Stimulated activated effector memory CD8-positive, alpha-beta T cell treated with anti-CD3 and anti-CD28 coated beads, Interleukin-12 subunit alpha, Interleukin-12 subunit beta, amount 100 ng/mL, for 72 hours (primary cell): ENCODE results near the gene SSTR4.
A peak's percentile ranks its signal among the peaks of the same experiment; 100 is the strongest.

Experiments used
- ATAC-seq: fragments of 150-1000 bp; cut with Tn5 transposase; 2 replicates; pipeline ENCODE4 v1.10.0; 2021
- DNase-seq, 2 donors: peaks; one replicate each; pipeline ENCODE4 v3.0.0; 2021 to 2022; ENCODE audit warnings: low spot score in 2 of 2
- H3K27ac Mint-ChIP-seq: one replicate; pipeline ENCODE4 v1.8.0; 2022; ENCODE audit warnings: mild to moderate bottlenecking, mixed read lengths
- H3K36me3 Mint-ChIP-seq: one replicate; pipeline ENCODE4 v1.8.0; 2022; ENCODE audit warnings: mild to moderate bottlenecking, mixed read lengths
- H3K4me1 Mint-ChIP-seq: one replicate; pipeline ENCODE4 v1.8.0; 2022; ENCODE audit warnings: mixed read lengths
- H3K4me3 Mint-ChIP-seq: one replicate; pipeline ENCODE4 v1.8.0; 2022; ENCODE audit warnings: mild to moderate bottlenecking, mixed read lengths
- H3K9me3 Mint-ChIP-seq: one replicate; pipeline ENCODE4 v1.8.0; 2022; ENCODE audit warnings: mixed read lengths

Gene SSTR4

DNA sequence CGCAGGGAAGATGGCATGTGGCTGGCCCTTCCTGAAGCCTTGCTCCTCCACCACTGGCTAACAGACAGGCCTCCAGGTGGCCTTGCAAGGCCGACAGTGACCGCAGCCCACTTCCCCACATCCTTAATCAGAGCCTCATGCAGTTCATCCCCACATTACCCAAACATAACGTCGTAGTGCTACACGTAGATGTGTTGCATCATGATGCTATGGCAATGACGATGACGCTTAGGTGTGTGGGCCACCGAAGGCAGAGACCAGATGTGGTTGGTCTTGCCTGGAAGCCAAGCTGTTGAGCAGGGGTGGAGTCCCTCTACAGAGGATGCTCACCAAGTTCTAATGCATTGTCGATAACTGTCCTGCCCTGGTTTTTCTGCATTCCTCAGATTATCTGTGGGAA is 45.4 kb downstream of the SSTR4 start:
- Mint-ChIP-seq H3K36me3 (no peaks in the 10 kb centered on the region), H3K4me3 (no peak overlapping the region), H3K9me3 (no peaks in the 10 kb centered on the region), H3K27ac (no peak overlapping the region), H3K4me1 (peaks cover 11% of the 10 kb centered on the region)
- DNase-seq (no peak), ATAC-seq (no peak)

DNA sequence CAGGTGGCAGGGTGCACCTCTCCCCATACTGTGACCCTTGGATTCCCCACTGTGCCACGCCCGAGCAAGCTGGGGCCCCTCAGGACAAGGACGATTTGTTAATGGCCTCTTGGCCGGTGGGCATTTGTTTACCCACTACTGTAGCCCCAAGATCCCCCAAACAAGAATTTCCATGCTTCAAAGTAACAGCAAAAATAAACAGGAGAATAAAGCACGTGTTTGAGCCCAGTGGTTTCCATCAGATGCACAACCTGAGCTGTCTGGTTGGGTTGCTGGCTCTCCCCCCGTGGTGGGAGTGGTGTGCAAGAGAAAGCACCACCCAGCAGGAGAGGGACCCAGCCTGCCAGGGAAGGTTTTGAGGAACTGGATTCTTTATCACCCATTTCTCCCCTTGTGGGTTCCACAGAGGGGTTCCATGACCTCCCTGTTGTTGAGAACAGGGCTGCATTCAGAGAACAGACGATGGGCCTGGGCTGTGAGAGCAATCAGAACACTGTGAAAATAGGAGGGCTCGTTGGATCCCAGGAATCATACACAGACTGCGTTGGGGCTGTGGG is 46.2 kb downstream of the SSTR4 start:
- DNase-seq (no peak), ATAC-seq (no peak)
- H3K4me1 Mint-ChIP-seq = peaks cover 15% of the 10 kb centered on the region
- no peaks in the 10 kb centered on the region for H3K9me3 Mint-ChIP-seq
- H3K36me3 Mint-ChIP-seq = no peaks in the 10 kb centered on the region
- H3K27ac Mint-ChIP-seq = no peak overlapping the region
- H3K4me3 Mint-ChIP-seq = no peak overlapping the region

DNA sequence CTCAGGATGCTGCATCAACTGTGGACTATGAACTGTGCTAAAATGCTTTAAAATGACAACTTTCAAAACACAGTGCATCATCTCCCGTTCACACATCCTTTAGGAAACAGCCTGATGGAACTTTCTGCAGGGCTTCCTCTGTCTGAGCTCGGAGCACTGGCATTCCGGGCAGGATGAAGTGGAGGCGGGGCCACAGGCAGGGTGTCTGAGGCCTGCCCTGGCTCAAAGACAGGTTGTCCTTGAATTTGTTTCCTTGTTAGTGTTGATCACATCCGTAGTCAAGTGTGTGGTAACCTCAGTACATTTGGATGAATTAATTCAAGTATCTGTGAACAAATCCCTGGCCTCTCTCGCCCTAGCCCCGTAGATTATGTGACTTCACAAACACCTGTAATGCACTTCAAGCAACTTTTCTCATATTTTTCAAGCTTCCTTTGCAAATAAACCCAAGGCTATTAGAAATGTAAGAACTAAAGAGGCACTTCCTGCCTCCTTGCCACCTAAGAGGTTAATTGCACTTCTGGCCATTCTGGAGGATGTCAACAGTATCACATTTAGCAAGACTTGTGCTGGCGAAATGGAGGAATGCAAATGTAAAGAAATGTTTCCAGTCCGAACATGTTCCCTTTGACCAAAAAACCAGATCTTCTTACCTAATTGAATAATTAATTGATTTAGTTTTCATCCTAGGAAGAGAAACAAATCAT is 47.9 kb downstream of the SSTR4 start:
- ATAC-seq (no peak), DNase-seq (no peak)
- no peak overlapping the region for H3K27ac Mint-ChIP-seq

DNA sequence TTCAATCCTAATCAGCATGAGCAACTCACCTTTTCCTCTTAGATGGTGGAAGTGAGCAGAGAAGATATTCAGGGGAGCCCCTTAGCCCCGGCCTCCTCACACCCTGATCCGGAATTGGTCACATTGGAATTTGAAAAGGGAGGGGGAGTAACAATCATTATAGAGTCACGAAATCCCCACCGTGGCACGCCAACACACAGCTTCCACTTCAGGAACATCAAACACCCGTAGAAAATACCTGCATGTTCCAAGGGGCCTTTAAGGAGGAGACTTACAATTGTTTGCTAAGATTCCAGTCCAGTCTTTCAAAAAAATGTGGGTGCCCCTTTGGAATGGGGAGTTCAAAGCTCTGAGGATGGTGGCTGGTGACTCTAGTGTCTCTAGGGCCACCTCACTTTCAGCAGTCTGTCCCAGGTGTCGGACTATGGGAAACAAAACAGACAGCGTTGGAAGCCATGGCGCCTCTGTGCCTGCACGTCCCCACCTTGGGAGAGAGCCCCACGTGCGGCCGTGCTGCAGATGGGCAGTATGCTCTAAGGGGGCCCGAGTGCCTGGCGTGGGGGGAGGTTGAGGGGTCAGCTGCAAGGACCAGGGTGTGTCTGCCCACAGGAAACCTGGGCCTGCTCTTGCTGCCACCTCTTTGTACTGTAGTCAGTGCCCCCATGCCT is 48.6 kb downstream of the SSTR4 start:
- Mint-ChIP-seq H3K4me3 (no peak overlapping the region), H3K36me3 (no peaks in the 10 kb centered on the region), H3K9me3 (no peaks in the 10 kb centered on the region), H3K4me1 (peaks cover 22% of the 10 kb centered on the region), H3K27ac (peak overlapping the region; percentile 50)
- DNase-seq (no peak), ATAC-seq (no peak)

More for the DNA sequence above, 47.9 kb downstream of the SSTR4 start:
- Mint-ChIP-seq H3K9me3 (no peaks in the 10 kb centered on the region), H3K4me1 (peaks cover 22% of the 10 kb centered on the region), H3K4me3 (no peak overlapping the region), H3K36me3 (no peaks in the 10 kb centered on the region)

GRCh38 chr20:23084282-23084844 is 49.3 kb downstream of the SSTR4 start:
- Mint-ChIP-seq H3K9me3 (no peaks in the 10 kb centered on the region), H3K4me1 (peaks cover 22% of the 10 kb centered on the region), H3K36me3 (no peaks in the 10 kb centered on the region), H3K4me3 (no peak overlapping the region), H3K27ac (peak overlapping the region; percentile 50)
- ATAC-seq (no peak), DNase-seq (no peak)

DNA sequence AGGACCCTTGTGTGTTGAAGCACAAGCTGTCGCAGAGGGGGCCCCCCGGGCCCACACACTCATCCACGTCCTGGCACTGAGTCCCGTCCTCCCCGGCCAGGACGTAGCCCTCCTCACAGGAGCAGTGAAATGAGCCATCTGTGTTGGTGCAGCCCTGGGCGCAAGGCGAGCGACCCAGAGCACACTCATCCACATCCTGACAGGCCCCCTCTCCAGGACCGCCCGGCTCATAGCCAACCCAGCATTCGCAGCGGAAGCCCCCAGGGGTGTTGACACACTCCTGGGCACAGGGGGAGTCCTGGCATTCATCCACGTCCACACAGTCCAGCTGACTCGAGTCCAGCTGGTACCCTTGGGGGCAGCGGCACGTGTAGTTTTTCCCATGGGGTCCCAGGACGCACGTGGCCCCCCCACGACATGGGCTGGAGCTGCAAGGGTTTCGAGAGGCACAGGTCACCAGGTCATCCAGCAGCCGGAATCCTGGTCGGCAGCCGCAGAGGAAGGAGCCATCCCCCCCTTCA is 49.8 kb downstream of the SSTR4 start:
- Mint-ChIP-seq H3K27ac (no peak overlapping the region), H3K4me1 (peaks cover 22% of the 10 kb centered on the region), H3K9me3 (no peaks in the 10 kb centered on the region), H3K36me3 (no peaks in the 10 kb centered on the region), H3K4me3 (no peak overlapping the region)
- no peak for DNase-seq
- ATAC-seq = no peak

GRCh38 chr20:23085436-23086055 is 50.4 kb downstream of the SSTR4 start:
- H3K4me3 Mint-ChIP-seq = peak overlapping the region; percentile 58
- no peaks in the 10 kb centered on the region for H3K9me3 Mint-ChIP-seq
- H3K4me1 Mint-ChIP-seq = peaks cover 22% of the 10 kb centered on the region
- H3K36me3 Mint-ChIP-seq = no peaks in the 10 kb centered on the region
- no peak for DNase-seq
- H3K27ac Mint-ChIP-seq = peak overlapping the region; percentile 82
- ATAC-seq = no peak

- ATAC-seq (peak; percentile 89), DNase-seq (peak in 1 of 2 donors; percentile 55)
- H3K4me3 Mint-ChIP-seq = peak within 1 kb of the TSS; percentile 58
- no peaks in the 10 kb centered on the region for H3K9me3 Mint-ChIP-seq
- H3K36me3 Mint-ChIP-seq = no peaks in the 10 kb centered on the region
- peaks cover 22% of the 10 kb centered on the region for H3K4me1 Mint-ChIP-seq
- H3K27ac Mint-ChIP-seq = peak within 1 kb of the TSS; percentile 82
Measured at GRCh38 chr20:23086056-23086566, 51.0 kb downstream of the SSTR4 start, which contains the start of gene CD93. Gene CD93 (minus strand): TSS chr20:23086324. CDS start chr20:23086192, 132 bp downstream.

- Mint-ChIP-seq H3K4me1 (peaks cover 22% of the 10 kb centered on the region), H3K36me3 (no peaks in the 10 kb centered on the region), H3K9me3 (no peaks in the 10 kb centered on the region), H3K27ac (peak overlapping the region; percentile 82), H3K4me3 (peak overlapping the region; percentile 58)
- no peak for ATAC-seq
- DNase-seq = no peak
Measured at GRCh38 chr20:23086931-23087411, 51.9 kb downstream of the SSTR4 start.

GRCh38 chr20:23087587-23088251 is 52.6 kb downstream of the SSTR4 start:
- no peak for ATAC-seq
- Mint-ChIP-seq H3K9me3 (no peaks in the 10 kb centered on the region), H3K4me3 (no peak overlapping the region), H3K4me1 (peaks cover 15% of the 10 kb centered on the region), H3K36me3 (no peaks in the 10 kb centered on the region), H3K27ac (peak overlapping the region; percentile 82)
- DNase-seq = no peak
